C4-2B (cell line): Measurements from ENCODE around the gene NISCH.

ENCODE experiments used
- CTCF ChIP-seq: fragments of 450-650 bp; conservative IDR thresholded peaks from 2 replicates; pipeline ENCODE4 v1.5.1; 2017; ENCODE audit warnings: mild to moderate bottlenecking
- ZFX ChIP-seq: fragments of 450-650 bp; IDR thresholded peaks from 2 replicates; pipeline ENCODE4 v1.6.1; 2017

GRCh38 chr3:52512727-52513126 lies 57.3 kb downstream of the NISCH start:
- TF ChIP-seq CTCF (no peak), ZFX (no peak)
